ENCODE data around the gene DOK6. TPM values are rescaled to one million over a fixed set of nuclear protein-coding genes. Genes with fewer than 3 reads are reported as not detected.

DOK6 gene
- total and polyA plus RNA-seq, 2 experiments from 2014 or later = 0.29 to 0.42 TPM

GRCh38 chr18:69885355-69885754, 484.7 kb downstream of the DOK6 start:
- Histone ChIP-seq H3K9me2 (ENCODE audit: insufficient read depth) (no peaks in the 10 kb centered on the region), H3K36me3 (ENCODE audit: insufficient read depth) (no peaks in the 10 kb centered on the region), H3K27ac (ENCODE audit: low read depth) (no peak overlapping the region), H3K4me3 (no peak overlapping the region), H3K4me1 (ENCODE audit: insufficient read depth) (no peaks in the 10 kb centered on the region), H4K20me1 (replicated peaks; ENCODE audit: insufficient read depth) (no peaks in the 10 kb centered on the region), H3F3A (replicated peaks; ENCODE audit: low read depth) (no peaks in the 10 kb centered on the region), H3K4me2 (no peak overlapping the region), H3K27me3 (ENCODE audit: insufficient read depth) (no peaks in the 10 kb centered on the region), H2AFZ (no peak overlapping the region), H3K79me2 (replicated peaks; ENCODE audit: insufficient read depth) (no peaks in the 10 kb centered on the region)
- H3K36me3 Mint-ChIP-seq (ENCODE audit: low read depth) = no peaks in the 10 kb centered on the region
- H3K4me3 Mint-ChIP-seq = no peak overlapping the region
- H3K27me3 Mint-ChIP-seq (ENCODE audit: insufficient read depth, low read depth, poor library complexity) = peaks cover 4% of the 10 kb centered on the region
- ATAC-seq (no peak), DNase-seq (ENCODE audit: low spot score) (no peak)
- H3K9me3 Mint-ChIP-seq = no peaks in the 10 kb centered on the region
- H3K4me1 Mint-ChIP-seq = peaks cover 9% of the 10 kb centered on the region
- TF ChIP-seq EZH2phosphoT487 (IDR thresholded peaks at IDR 0.05; ENCODE audit: unreplicated experiment) (no peak), POLR2AphosphoS5 (IDR thresholded peaks at IDR 0.05; ENCODE audit: low read depth) (no peak), NANOG (IDR thresholded peaks at IDR 0.05; ENCODE audit: borderline replicate concordance) (no peak), STAT1 (IDR thresholded peaks at IDR 0.05; ENCODE audit: unreplicated experiment) (no peak), EZH2 (IDR thresholded peaks at IDR 0.05; ENCODE audit: low read depth, unreplicated experiment) (no peak), JUNB (IDR thresholded peaks at IDR 0.05; ENCODE audit: unreplicated experiment) (no peak), ZNF331 (CRISPR knock-in tag; IDR thresholded peaks at IDR 0.05; ENCODE audit: low read depth) (no peak), ZNF114 (CRISPR knock-in tag; IDR thresholded peaks at IDR 0.05) (no peak), ETS1 (IDR thresholded peaks at IDR 0.05) (no peak), CREB1 (CRISPR knock-in tag; IDR thresholded peaks at IDR 0.05; ENCODE audit: low read depth) (no peak)
- H3K27ac Mint-ChIP-seq = no peak overlapping the region

GRCh38 chr18:69885841-69886531, 485.3 kb downstream of the DOK6 start:
- no peak for DNase-seq (ENCODE audit: low spot score)
- no peaks in the 10 kb centered on the region for H3K9me2 ChIP-seq (ENCODE audit: insufficient read depth)
- Mint-ChIP-seq H3K4me1 (peaks cover 8% of the 10 kb centered on the region; the same call in 2 of the 3 replicates), H3K27ac (no peak overlapping the region), H3K4me3 (no peak overlapping the region), H3K36me3 (ENCODE audit: low read depth) (no peaks in the 10 kb centered on the region), H3K9me3 (no peaks in the 10 kb centered on the region), H3K27me3 (ENCODE audit: insufficient read depth, low read depth, poor library complexity) (peaks cover 4% of the 10 kb centered on the region)
- H2AFZ ChIP-seq = no peak overlapping the region
- H3K79me2 ChIP-seq (replicated peaks; ENCODE audit: insufficient read depth) = no peaks in the 10 kb centered on the region
- H3K4me1 ChIP-seq (ENCODE audit: insufficient read depth) = no peaks in the 10 kb centered on the region
- no peaks in the 10 kb centered on the region for H3K27me3 ChIP-seq (ENCODE audit: insufficient read depth)
- H3K36me3 ChIP-seq (ENCODE audit: insufficient read depth) = no peaks in the 10 kb centered on the region
- H3K27ac ChIP-seq (ENCODE audit: low read depth) = no peak overlapping the region
- no peaks in the 10 kb centered on the region for H3F3A ChIP-seq (replicated peaks; ENCODE audit: low read depth)
- ATAC-seq = no peak
- no peak overlapping the region for H3K4me3 ChIP-seq
- no peak overlapping the region for H3K4me2 ChIP-seq
- no peaks in the 10 kb centered on the region for H4K20me1 ChIP-seq (replicated peaks; ENCODE audit: insufficient read depth)
- TF ChIP-seq CREB1 (CRISPR knock-in tag; IDR thresholded peaks at IDR 0.05; ENCODE audit: low read depth) (no peak), ZNF462 (CRISPR knock-in tag; IDR thresholded peaks at IDR 0.05) (no peak), JUNB (IDR thresholded peaks at IDR 0.05; ENCODE audit: unreplicated experiment) (no peak), EZH2phosphoT487 (IDR thresholded peaks at IDR 0.05; ENCODE audit: unreplicated experiment) (no peak)
